Measurements from ENCODE around the gene PLSCR1.

- TF ChIP-seq POLR2AphosphoS5 (IDR thresholded peaks at IDR 0.05; ENCODE audit: low read depth) (no peak), REST (IDR thresholded peaks at IDR 0.05; ENCODE audit: insufficient replicate concordance, low read depth) (no peak), CTCF (IDR thresholded peaks at IDR 0.05; ENCODE audit: insufficient read depth, low read length) (no peak), GABPA (IDR thresholded peaks at IDR 0.05; ENCODE audit: low read depth) (no peak), SPI1 (IDR thresholded peaks at IDR 0.05; ENCODE audit: borderline replicate concordance, low read depth) (no peak)
Measured at GRCh38 chr3:146468671-146469149, 75.7 kb downstream of the PLSCR1 start.

Measured in HL-60 (cell line).